Stimulated activated CD4-positive, alpha-beta T cell treated with anti-CD3 and anti-CD28 coated beads, TNF-alpha, amount 100 ng/mL, for 48 hours (primary cell): ENCODE measurements around the gene HCN2.

Source experiments
- DNase-seq, 3 donors: peaks; one replicate each; pipeline ENCODE4 v3.0.0-alpha.2; 2020; ENCODE audit warnings: low read depth in 3 of 3

HCN2 gene

GRCh38 chr19:589693-590395 is at the start of gene HCN2:
Gene HCN2, plus strand, starts transcription at chr19:589881. Its CDS starts 65 bp downstream, at chr19:589946.
- no peak for DNase-seq

DNA sequence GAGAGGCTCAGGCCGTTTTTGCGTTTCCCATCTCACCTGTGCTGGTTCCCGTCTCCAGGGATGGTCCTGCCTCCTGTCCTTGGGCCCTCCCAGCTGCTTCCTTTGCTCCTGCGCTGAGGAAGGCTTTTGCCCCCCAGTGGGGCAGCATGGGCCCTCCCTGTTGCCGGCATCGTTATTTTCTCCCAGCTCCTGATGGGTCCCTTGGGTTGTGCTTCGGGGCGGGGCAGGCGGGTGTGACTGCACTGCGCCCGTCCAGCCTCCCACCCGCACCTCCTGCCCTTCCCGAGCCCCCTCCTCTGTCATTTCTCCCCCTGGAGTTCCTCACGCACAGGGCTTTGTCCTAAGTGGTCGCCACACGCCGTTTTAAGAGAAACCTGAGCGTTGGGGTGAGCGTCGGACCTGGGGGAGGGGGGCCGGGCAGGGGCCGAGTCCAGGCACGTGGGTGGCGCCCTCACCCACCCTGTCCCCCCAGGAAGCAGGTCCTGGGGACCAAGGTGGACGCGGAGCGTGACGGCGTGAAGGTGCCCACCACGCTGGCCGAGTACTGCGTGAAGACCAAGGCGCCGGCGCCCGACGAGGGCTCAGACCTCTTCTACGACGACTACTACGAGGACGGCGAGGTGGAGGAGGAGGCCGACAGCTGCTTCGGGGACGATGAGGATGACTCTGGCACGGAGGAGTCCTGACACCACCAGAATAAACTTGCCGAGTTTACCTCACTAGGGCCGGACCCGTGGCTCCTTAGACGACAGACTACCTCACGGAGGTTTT is 48.6 kb upstream of the HCN2 start:
- no peak for DNase-seq

DNA sequence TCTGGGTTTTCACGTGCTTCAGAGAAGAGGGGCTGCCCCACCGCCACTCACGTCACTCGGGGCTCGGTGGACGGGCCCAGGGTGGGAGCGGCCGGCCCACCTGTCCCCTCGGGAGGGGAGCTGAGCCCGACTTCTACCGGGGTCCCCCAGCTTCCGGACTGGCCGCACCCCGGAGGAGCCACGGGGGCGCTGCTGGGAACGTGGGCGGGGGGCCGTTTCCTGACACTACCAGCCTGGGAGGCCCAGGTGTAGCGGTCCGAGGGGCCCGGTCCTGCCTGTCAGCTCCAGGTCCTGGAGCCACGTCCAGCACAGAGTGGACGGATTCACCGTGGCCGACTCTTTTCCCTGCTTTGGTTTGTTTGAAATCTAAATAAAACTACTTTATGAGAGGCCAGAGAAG is 48.0 kb upstream of the HCN2 start:
- DNase-seq = no peak

DNA sequence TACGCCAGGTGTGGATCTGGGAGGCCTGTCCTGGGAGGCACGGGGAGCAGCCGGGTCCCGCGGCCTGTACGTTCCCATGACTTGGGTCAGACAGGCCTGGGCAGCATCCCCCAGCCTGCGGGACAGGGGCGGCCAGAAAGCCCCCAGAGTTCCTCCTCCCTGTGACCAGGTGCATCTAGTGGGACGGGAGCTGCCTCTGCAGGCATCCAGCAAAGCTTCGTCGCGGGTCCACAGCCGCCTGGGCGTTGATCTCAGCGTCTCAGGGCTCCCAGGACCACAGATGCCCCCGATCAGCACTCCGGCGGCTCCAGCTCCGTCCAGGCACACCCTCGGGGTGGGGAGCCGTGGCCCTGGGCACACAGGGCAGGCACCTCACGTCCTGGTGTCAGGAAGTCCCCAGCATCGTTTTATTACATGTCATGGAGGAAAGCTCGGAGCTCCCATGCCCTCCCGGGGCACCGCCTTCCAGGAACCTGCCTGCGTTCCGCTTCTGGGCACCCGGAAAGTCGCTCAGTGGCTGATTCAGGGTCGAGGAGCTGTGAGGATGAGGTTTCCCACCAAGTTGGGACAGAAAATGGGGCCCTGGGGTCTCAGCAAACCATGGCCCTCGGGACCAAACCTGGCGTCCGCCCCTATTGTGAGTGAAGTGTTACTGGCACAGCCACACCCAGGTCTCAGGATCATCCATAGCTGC is 47.4 kb upstream of the HCN2 start:
- DNase-seq = no peak

- peak; percentile 37 to 62 (median 48) for DNase-seq
Measured at GRCh38 chr19:543910-544608, 45.6 kb upstream of the HCN2 start, which contains the start of gene GZMM. Gene GZMM, plus strand, starts transcription at chr19:544053. Its CDS starts 19 bp downstream, at chr19:544072.

DNA sequence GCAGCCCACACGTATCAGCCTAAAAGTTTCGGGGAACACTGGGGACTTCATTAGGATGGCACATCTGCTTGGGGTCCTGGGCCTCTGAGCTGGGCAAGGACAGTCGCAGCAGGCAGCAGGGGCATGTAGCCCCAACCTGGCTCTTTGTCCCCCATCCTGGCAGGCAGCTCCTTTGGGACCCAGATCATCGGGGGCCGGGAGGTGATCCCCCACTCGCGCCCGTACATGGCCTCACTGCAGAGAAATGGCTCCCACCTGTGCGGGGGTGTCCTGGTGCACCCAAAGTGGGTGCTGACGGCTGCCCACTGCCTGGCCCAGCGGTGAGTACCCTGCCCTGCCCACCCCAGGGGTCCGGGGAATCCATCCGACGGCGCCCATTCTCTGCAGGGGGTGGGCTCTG is 42.6 kb upstream of the HCN2 start:
- no peak for DNase-seq

- no peak for DNase-seq
Measured at GRCh38 chr19:547836-548720, 41.6 kb upstream of the HCN2 start.

DNA sequence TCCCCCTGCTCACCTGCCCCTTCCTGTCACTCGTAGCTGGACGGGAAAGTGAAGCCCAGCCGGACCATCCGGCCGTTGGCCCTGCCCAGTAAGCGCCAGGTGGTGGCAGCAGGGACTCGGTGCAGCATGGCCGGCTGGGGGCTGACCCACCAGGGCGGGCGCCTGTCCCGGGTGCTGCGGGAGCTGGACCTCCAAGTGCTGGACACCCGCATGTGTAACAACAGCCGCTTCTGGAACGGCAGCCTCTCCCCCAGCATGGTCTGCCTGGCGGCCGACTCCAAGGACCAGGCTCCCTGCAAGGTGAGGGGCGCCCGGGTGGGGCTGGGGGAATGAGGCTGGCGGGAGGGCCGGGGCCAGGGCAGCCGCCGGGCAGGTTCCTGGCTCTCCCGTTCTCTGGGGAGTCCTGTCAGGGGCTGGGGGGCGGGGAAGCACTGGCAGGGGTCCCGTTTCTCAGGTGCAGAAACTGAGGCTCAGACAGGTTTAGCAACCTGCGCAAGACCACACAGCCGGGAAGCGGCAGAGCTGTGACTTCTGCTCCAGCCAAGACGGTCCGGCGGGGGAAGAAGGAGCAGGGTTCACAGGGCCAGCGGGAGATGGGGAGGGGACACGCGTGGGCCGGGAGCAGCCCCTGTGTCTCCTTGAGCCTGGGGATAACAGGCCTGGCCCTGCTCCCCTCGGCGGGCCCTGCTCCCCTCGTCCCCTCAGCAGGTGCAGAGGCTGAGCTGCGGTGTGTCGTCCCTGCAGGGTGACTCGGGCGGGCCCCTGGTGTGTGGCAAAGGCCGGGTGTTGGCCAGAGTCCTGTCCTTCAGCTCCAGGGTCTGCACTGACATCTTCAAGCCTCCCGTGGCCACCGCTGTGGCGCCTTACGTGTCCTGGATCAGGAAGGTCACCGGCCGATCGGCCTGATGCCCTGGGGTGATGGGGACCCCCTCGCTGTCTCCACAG is 40.5 kb upstream of the HCN2 start:
- DNase-seq = no peak

DNA sequence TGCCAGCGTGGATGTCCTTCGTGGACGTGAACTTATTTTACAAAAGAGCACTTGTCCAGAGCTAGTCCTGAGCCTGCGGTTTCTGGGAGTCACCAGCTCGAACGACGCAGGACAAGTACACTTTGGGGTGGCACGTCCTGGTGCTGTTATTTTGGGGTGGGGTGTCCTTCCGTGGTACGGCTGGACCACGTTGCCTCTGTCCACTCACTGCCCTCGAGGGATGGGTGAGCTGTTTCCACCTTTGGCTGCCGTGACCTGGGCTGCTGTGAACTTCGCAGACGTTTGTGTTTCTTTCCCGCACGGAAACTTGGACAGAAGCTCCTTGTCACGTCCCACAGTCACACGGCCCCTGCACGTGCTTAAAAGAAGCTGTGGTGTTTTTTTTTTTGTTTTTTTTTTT is 34.9 kb upstream of the HCN2 start:
- DNase-seq = no peak

GRCh38 chr19:555474-555808 is 34.2 kb upstream of the HCN2 start:
- DNase-seq = no peak

- DNase-seq = no peak
Measured at GRCh38 chr19:556611-557382, 32.9 kb upstream of the HCN2 start.

GRCh38 chr19:558770-559439 is 30.8 kb upstream of the HCN2 start:
- no peak for DNase-seq

- DNase-seq = no peak
Measured at GRCh38 chr19:560121-560520, 29.6 kb upstream of the HCN2 start.

- DNase-seq = no peak
Measured at GRCh38 chr19:566403-566802, 23.3 kb upstream of the HCN2 start.

GRCh38 chr19:566844-567243 is 22.8 kb upstream of the HCN2 start:
- DNase-seq = no peak

GRCh38 chr19:567296-567900 is 22.3 kb upstream of the HCN2 start:
- DNase-seq = no peak

- no peak for DNase-seq
Measured at GRCh38 chr19:570251-570686, 19.4 kb upstream of the HCN2 start.

DNA sequence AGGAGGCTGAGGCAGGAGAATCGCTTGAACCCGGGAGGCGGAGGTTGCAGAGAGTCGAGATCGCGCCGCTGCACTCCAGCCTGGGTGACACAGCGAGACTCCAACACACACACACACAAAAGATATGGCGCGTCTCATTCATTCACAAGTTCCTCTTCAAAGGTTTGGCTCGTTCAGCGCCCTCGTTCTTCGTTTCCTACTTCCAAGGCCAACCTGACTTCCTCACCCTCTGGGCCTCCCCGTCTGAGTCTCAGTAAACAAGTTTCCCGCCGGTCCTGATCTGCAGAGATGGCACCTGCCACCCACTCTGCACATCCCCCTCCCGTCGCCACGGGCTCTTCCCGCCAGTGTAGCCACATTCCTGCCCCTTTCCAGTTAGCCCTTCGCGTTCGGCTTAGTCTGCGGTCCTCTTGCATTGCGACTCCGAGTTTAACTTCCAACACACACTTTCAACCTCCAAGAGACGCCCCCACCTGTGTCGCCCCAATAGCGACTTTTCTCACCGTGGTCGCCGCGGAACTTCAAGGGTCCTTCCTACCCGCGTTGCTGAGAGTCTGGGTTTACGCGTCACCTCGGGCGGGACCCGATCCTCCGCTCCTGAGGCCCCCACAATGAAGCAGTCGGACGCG is 18.6 kb upstream of the HCN2 start:
- peak in 2 of 3 donors; percentile 27 to 38 for DNase-seq
